NCI-H774 (cell line): Measurements from ENCODE around the gene CASQ2.

Experiments
- DNase-seq: peaks from one replicate; lab custom pipeline; 2025; lab: John Stamatoyannopoulos, UW

The CASQ2 gene

GRCh38 chr1:115728341-115728740 lies 40.2 kb downstream of the CASQ2 start:
- DNase-seq, result no peak

DNA sequence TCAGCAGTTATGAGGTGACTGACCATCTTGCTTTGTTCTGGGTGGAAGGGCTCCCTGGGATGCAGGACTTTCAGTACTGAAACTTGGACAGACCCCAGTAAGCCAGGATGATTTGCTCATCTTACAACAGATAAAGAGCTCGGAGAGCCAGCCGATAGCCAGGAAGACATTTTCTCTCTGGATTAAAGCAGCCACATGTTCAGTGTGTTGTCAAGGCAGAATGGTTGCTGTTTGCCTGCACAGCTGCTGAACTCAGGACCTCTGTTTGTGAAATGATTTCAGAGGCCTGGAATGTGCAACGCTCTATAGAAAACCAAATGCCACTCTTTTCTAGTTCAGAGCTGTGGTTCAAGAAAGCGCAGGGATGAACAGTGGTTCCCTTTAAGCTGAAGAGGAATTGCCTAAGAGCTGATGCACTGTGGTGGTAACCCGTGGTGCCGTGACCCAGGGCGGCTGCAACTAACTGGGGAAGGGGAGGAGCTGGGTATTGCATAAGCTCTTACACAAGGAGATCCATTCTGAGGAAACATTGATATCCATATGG lies 40.7 kb downstream of the CASQ2 start:
- no peak for DNase-seq

DNA sequence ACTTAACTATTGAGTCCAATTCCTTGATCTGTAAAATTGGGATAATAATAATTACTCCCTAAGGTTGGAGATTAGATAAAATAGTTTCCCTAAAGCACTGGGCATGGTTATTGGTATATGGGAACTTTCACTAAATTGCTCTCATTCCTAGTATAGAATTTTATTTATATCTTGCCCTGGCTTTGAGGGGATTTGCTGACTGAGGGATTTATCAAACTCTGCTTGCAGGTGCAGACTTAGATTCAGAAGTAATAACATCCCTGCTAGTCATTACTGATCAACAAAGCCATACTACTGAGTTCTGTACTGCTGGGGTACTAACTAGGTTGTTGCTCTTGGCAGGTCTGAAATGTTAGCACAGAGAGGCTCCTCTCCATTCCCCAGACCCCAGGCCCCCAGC lies 41.9 kb downstream of the CASQ2 start:
- no peak for DNase-seq

GRCh38 chr1:115726161-115726560 lies 42.4 kb downstream of the CASQ2 start:
- DNase-seq, result no peak

GRCh38 chr1:115725600-115725999 lies 42.9 kb downstream of the CASQ2 start:
- no peak for DNase-seq

GRCh38 chr1:115723756-115724155 lies 44.8 kb downstream of the CASQ2 start:
- DNase-seq, result no peak

- DNase-seq, result no peak
These were observed 46.3 kb downstream of the CASQ2 start for GRCh38 chr1:115722221-115722620.

GRCh38 chr1:115719285-115719684 lies 49.2 kb downstream of the CASQ2 start:
- DNase-seq, result no peak

- no peak for DNase-seq
These were observed 50.3 kb downstream of the CASQ2 start for GRCh38 chr1:115718011-115718754.

GRCh38 chr1:115717541-115717940 lies 51.0 kb downstream of the CASQ2 start:
- DNase-seq, result no peak

GRCh38 chr1:115714572-115715141 lies 53.9 kb downstream of the CASQ2 start:
- DNase-seq, result no peak

DNA sequence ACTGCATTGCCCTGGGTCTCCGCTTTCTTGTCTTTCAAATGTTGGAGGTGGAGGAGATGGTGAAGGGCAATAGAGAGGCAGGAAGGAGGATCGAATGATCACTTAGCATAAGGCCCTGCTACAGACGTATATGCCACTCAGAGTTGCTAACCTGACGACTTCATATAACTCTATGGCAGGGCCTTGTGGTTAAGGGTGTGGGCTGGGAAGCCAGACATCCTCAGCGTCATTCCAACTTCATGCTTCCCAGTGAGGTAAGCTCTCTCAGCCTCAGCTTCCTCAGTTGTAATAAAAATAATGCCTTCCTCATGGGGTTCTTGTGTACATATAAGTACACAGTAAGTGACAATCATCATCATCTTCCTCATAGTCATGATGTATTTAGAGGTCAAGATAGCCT lies 54.6 kb downstream of the CASQ2 start:
- no peak for DNase-seq

DNA sequence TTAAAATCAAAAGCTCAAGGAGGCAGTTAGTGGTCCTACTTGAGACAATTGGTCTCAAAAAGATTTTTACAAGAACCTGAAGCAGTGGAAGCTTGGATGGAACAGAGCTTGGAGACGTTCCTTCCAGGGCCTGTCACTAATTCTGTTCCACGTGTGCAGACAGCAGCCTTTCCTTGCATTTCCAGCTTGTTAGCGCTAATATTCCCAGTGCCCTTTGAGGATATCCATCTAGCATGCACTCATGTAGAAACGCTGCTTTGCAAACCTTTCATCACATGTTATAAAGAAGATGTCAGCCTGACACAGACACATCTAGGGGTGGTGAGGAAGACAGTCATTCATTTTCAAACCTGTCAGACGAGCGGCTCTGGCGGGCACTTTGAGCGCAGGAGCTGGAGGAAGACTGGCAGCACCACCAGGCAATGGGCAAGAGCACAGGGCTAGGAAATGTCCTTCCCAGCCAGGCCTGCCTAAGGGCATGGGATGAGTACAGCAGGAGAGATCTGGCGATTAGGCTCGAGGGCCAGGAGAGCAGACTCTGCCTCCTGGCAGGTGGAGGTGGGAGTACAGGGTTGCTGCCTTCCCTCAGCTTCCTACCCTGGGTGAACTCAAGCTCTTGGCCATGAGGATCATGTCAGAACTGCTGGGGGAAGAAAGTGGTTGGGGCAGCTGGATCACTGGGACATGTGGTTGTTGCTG lies 55.5 kb downstream of the CASQ2 start:
- no peak for DNase-seq

DNA sequence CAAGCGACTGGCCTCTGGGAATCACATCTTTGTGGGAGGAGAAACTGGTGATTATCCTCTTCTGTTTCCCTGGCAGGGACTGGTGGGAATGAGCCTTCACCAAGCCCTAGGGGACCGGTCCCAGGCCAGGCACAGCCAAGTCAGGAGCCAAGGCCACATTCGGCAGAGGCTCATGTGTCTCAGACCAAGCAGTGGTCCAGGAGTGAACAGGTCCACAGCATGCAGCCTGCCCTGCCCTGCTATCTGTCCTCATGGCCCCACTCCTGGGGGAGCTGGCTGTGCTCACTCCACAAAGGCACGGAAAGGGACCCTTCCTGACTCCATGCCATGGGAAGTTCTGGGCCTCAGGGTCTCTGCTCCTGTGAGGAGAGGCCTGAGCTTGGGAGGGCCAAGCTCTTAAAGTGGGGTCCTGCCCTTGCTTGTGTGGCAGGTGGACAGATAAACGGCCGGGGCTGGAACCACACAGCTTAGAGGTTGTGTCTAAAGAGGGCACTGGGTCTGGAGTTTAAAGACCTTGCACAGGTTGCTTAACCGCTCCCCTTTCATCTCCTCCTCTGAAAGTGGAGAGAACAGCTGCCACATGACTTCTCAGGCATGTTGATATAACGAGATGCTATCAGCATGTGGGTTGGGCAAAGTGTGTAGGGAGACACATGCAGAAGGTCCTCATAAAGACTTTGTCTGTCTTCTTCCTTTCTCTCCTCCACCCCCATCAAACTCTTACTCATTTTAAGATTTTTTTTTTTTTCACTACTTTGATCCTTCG lies 57.5 kb downstream of the CASQ2 start:
- no peak for DNase-seq

DNA sequence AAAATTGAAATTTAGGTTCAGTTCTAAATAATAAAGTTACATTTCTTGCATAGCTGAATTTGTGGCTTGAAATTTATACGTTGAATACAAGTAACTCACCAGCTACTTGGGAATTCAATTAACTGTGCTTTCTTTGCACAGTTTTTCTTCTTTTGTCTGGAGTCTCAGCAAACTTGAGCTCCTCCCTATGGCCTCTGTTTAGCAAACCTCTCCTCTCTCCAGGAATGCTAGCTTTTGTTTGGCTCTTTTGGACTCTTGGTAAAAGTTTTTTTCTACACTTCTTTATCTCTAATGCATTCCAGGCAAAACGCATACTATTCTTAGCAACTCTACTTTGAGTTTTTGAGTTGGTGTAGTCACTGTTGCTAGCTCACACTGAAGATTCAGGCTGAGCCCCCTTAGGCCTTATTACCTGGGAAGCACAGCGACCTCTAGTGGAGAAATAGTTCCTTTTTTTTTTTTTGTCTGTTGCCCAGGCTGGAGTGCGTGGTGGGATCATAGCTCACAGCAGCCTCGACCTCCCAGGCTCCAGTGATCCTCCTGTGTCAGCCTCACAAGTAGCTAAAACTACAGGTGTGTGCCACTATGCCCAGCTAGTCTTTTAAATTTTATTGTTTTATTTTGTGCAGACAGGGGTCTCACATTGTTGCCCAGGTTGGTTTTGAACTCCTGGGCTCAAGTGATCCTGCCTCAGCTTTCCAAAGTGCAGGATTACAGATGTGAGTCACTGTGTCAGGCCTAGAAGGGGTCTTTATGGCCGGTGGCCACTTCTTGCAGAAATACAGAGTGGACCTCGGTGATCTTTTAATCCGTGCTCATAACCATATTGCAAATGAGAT lies 61.7 kb downstream of the CASQ2 start:
- no peak for DNase-seq

GRCh38 chr1:115705963-115706362 lies 62.6 kb downstream of the CASQ2 start:
- DNase-seq, result no peak

- no peak for DNase-seq
These were observed 63.2 kb downstream of the CASQ2 start for GRCh38 chr1:115705085-115705951.

DNA sequence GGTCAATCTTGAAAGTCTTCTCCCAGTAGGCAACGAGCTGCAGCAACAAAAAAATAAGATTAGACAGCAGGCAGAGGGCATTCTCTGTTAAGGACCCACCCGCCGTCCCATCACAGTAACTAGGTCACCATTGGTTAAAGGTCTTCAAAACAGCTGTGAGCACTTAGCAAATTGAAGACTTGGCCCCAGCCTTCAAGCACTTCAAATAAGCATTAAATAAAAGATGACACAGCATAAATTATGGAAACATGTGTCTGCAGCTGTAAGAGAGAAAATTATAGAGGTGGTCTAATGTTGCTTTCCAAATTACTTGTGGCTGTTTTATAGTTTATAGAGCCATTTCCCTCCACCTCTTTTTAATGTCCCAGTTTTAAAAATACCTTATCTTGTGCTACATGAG lies 65.6 kb downstream of the CASQ2 start:
- no peak for DNase-seq

- DNase-seq, result no peak
These were observed 67.4 kb downstream of the CASQ2 start for GRCh38 chr1:115701090-115701489.

DNA sequence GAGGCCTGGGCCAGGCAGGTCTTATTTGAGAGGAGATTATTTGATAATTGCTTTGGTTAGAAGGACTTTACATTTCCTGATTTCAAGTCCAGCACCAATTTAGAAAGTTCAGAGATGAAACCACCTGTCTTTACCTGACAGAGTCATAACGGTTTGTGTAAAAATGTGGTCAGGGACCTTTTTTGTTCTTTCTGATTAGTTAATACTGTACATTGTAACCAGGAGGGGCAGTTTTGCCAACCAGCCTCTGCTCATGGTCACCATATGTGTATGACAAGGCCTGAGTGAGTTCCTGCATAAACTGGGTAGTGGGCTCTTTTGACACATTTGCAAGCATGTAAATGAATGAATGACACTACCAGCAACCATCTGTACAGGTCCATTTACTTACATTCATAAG lies 70.9 kb downstream of the CASQ2 start:
- no peak for DNase-seq
